ENCODE measurements around the gene HEPN1. TPM values are rescaled to one million over a fixed set of nuclear protein-coding genes. Genes with fewer than 3 reads are reported as not detected.

The HEPN1 gene
- total RNA-seq (2022; extraction: Qiagen RNA extraction): not detected in 5 replicates

GRCh38 chr11:124918950-124919349 lies at the start of gene HEPN1:
Gene HEPN1, plus strand, starts transcription at chr11:124919250.

GRCh38 chr11:124897674-124898262 lies 21.3 kb upstream of the HEPN1 start, which contains the start of gene ROBO4:
Gene ROBO4, minus strand, starts transcription at chr11:124897865. Its CDS starts 70 bp downstream, at chr11:124897795.

GRCh38 chr11:124935548-124936514 lies 16.8 kb downstream of the HEPN1 start, which contains the start of gene HEPACAM:
Gene HEPACAM, minus strand, starts transcription at chr11:124936047. Its CDS starts 41 bp downstream, at chr11:124936006.

GRCh38 chr11:124953753-124954589 lies 34.9 kb downstream of the HEPN1 start, which contains the start of gene CCDC15:
Gene CCDC15, plus strand, starts transcription at chr11:124954202. Its CDS starts 531 bp downstream, at chr11:124954733.

Other genes starting within 250 kb of the HEPN1 start
- 14.3 to 15.8 TPM (median 15.0 TPM) in 5 replicates for gene SIAE, start 245.5 kb upstream of the HEPN1 start, total RNA-seq (2022; extraction: Qiagen RNA extraction)
- gene SPA17, start 245.3 kb upstream of the HEPN1 start, total RNA-seq (2022; extraction: Qiagen RNA extraction): 16.2 to 24.4 TPM (median 18.4 TPM) in 5 replicates
- 6.0 to 13.6 TPM (median 10.2 TPM) in 5 replicates for gene NRGN, start 179.3 kb upstream of the HEPN1 start, total RNA-seq (2022; extraction: Qiagen RNA extraction)
- gene VSIG2, start 167.0 kb upstream of the HEPN1 start, total RNA-seq (2022; extraction: Qiagen RNA extraction): not detected in 5 replicates
- gene ESAM, start 157.0 kb upstream of the HEPN1 start, total RNA-seq (2022; extraction: Qiagen RNA extraction): 10.4 to 14.2 TPM (median 13.1 TPM) in 5 replicates
- 5.4 to 6.1 TPM (median 5.7 TPM) in 5 replicates for gene MSANTD2, start 118.8 kb upstream of the HEPN1 start, total RNA-seq (2022; extraction: Qiagen RNA extraction)
- 2.0 to 3.8 TPM (median 2.9 TPM) in 5 replicates for gene ROBO3, start 53.8 kb upstream of the HEPN1 start, total RNA-seq (2022; extraction: Qiagen RNA extraction)
- gene ROBO4, start 21.4 kb upstream of the HEPN1 start, total RNA-seq (2022; extraction: Qiagen RNA extraction): not detected in 5 replicates
- gene HEPACAM, start 16.8 kb downstream of the HEPN1 start, total RNA-seq (2022; extraction: Qiagen RNA extraction): not detected in 5 replicates
- gene CCDC15, start 35.0 kb downstream of the HEPN1 start, total RNA-seq (2022; extraction: Qiagen RNA extraction): 0.36 to 0.67 TPM (median 0.48 TPM) in 5 replicates
- gene SLC37A2, start 144.1 kb downstream of the HEPN1 start, total RNA-seq (2022; extraction: Qiagen RNA extraction): 0.10 to 0.21 TPM (median 0.15 TPM) in 5 replicates
- 20.1 to 25.1 TPM (median 21.5 TPM) in 5 replicates for gene TMEM218, start 192.4 kb downstream of the HEPN1 start, total RNA-seq (2022; extraction: Qiagen RNA extraction)
- gene PKNOX2, start 245.5 kb downstream of the HEPN1 start, total RNA-seq (2022; extraction: Qiagen RNA extraction): 0.03 to 0.07 TPM (median 0.03 TPM) in 3 of 5 replicates, not detected in the others